HEK293 (cell line): ENCODE data around the gene ATF2.

ENCODE experiments used
- AEBP2 ChIP-seq: fragments of 450-650 bp; formaldehyde crosslinking; IDR thresholded peaks from 2 replicates; pipeline ENCODE4 v1.5.1; 2016; ENCODE audit warnings: missing biosample characterization, missing genetic modification characterization, borderline replicate concordance
- BCL11A ChIP-seq: fragments of 450-650 bp; formaldehyde crosslinking; IDR thresholded peaks from 2 replicates; pipeline ENCODE4 v1.5.1; 2016; ENCODE audit warnings: low read depth, missing biosample characterization, missing genetic modification characterization
- EGR2 ChIP-seq: fragments of 450-650 bp; formaldehyde crosslinking; IDR thresholded peaks from 2 replicates; pipeline ENCODE4 v1.5.1; 2016; ENCODE audit warnings: low read depth, missing biosample characterization, missing genetic modification characterization
- GFI1B ChIP-seq: fragments of 450-650 bp; formaldehyde crosslinking; IDR thresholded peaks from 2 replicates; pipeline ENCODE4 v1.5.1; 2016; ENCODE audit warnings: missing biosample characterization, missing genetic modification characterization
- HOXC10 ChIP-seq: sonication (generic); formaldehyde crosslinking; IDR thresholded peaks from 2 replicates; pipeline ENCODE4 v1.8.1; 2023; ENCODE audit warnings: mild to moderate bottlenecking, missing genetic modification reagents
- KLF9 ChIP-seq: fragments of 450-650 bp; formaldehyde crosslinking; IDR thresholded peaks from 2 replicates; pipeline ENCODE4 v1.5.1; 2016; ENCODE audit warnings: missing biosample characterization, missing genetic modification characterization, low read depth
- SP2 ChIP-seq: fragments of 450-650 bp; formaldehyde crosslinking; IDR thresholded peaks from 2 replicates; pipeline ENCODE4 v1.5.1; 2016; ENCODE audit warnings: missing biosample characterization, missing genetic modification characterization
- ZBTB10 ChIP-seq: fragments of 450-650 bp; formaldehyde crosslinking; IDR thresholded peaks from 2 replicates; pipeline ENCODE4 v1.5.1; 2016; ENCODE audit warnings: missing biosample characterization, missing genetic modification characterization
- ZBTB17 ChIP-seq: fragments of 450-650 bp; formaldehyde crosslinking; IDR thresholded peaks from 2 replicates; pipeline ENCODE4 v1.5.1; 2016; ENCODE audit warnings: missing biosample characterization, missing genetic modification characterization
- ZBTB21 ChIP-seq: fragments of 450-650 bp; formaldehyde crosslinking; IDR thresholded peaks from 2 replicates; pipeline ENCODE4 v1.5.1; 2017; ENCODE audit warnings: missing biosample characterization, missing genetic modification characterization
- ZFP3 ChIP-seq: fragments of 450-650 bp; formaldehyde crosslinking; IDR thresholded peaks from 2 replicates; pipeline ENCODE4 v1.5.1; 2016; ENCODE audit warnings: low read depth, missing biosample characterization, missing genetic modification characterization
- ZFP41 ChIP-seq: fragments of 450-650 bp; formaldehyde crosslinking; IDR thresholded peaks from 2 replicates; pipeline ENCODE4 v1.5.1; 2016; ENCODE audit warnings: missing biosample characterization, missing genetic modification characterization, borderline replicate concordance
- ZNF169 ChIP-seq: fragments of 450-650 bp; formaldehyde crosslinking; IDR thresholded peaks from 2 replicates; pipeline ENCODE4 v1.5.1; 2016; ENCODE audit warnings: missing biosample characterization, missing genetic modification characterization
- ZNF2 ChIP-seq: fragments of 450-650 bp; formaldehyde crosslinking; IDR thresholded peaks from 2 replicates; pipeline ENCODE4 v1.5.1; 2016; ENCODE audit warnings: missing biosample characterization, missing genetic modification characterization
- ZNF248 ChIP-seq: fragments of 450-650 bp; formaldehyde crosslinking; IDR thresholded peaks from 2 replicates; pipeline ENCODE4 v1.5.1; 2017; ENCODE audit warnings: missing biosample characterization, missing genetic modification characterization
- ZNF274 ChIP-seq, 2 experiments: fragments of 200-500 bp in 1 of 2; fragments of 450-650 bp in 1 of 2; sonication (Bioruptor generic) in 1 of 2; formaldehyde crosslinking in 1 of 2; IDR thresholded peaks; 2 replicates each; pipeline versions ENCODE4 v1.5.1 to v1.6.1; 2014 to 2016; ENCODE audit warnings: borderline replicate concordance in 1 of 2, inconsistent platforms in 1 of 2, low read length in 1 of 2, missing biosample characterization in 1 of 2, missing genetic modification characterization in 1 of 2
- ZNF433 ChIP-seq: fragments of 450-650 bp; formaldehyde crosslinking; IDR thresholded peaks from 2 replicates; pipeline ENCODE4 v1.5.1; 2016; ENCODE audit warnings: missing biosample characterization, missing genetic modification characterization, low read depth
- ZNF571 ChIP-seq: fragments of 450-650 bp; formaldehyde crosslinking; IDR thresholded peaks from 2 replicates; pipeline ENCODE4 v1.5.0; 2017; ENCODE audit warnings: missing biosample characterization, missing genetic modification characterization
- ZNF596 ChIP-seq: fragments of 450-650 bp; IDR thresholded peaks from 2 replicates; pipeline ENCODE4 v1.5.0; 2018; ENCODE audit warnings: missing biosample characterization, mild to moderate bottlenecking, missing genetic modification characterization, moderate library complexity
- ZNF692 ChIP-seq: fragments of 450-650 bp; formaldehyde crosslinking; IDR thresholded peaks from 2 replicates; pipeline ENCODE4 v1.5.1; 2016; ENCODE audit warnings: missing biosample characterization, missing genetic modification characterization
- ZNF830 ChIP-seq: fragments of 450-650 bp; IDR thresholded peaks from 2 replicates; pipeline ENCODE4 v1.5.0; 2018; ENCODE audit warnings: missing biosample characterization, missing genetic modification characterization, low read depth, mild to moderate bottlenecking, moderate library complexity
- ZNF837 ChIP-seq: fragments of 450-650 bp; formaldehyde crosslinking; IDR thresholded peaks from 2 replicates; pipeline ENCODE4 v1.5.1; 2016; ENCODE audit warnings: missing biosample characterization, missing genetic modification characterization
- ZSCAN18 ChIP-seq: fragments of 450-650 bp; formaldehyde crosslinking; IDR thresholded peaks from 2 replicates; pipeline ENCODE4 v1.5.1; 2016; ENCODE audit warnings: missing biosample characterization, missing genetic modification characterization
- ZSCAN30 ChIP-seq: fragments of 450-650 bp; IDR thresholded peaks from 2 replicates; pipeline ENCODE4 v1.5.1; 2018; ENCODE audit warnings: missing biosample characterization, mild to moderate bottlenecking, missing genetic modification characterization, moderate library complexity
- TF ChIP-seq, protein P1 (sequence below): fragments of 450-650 bp; formaldehyde crosslinking; IDR thresholded peaks from 2 replicates; pipeline ENCODE4 v1.5.1; 2016; ENCODE audit warnings: missing biosample characterization, missing genetic modification characterization
- TF ChIP-seq, protein P2 (sequence below): fragments of 450-650 bp; formaldehyde crosslinking; IDR thresholded peaks from 2 replicates; pipeline ENCODE4 v1.5.1; 2016; ENCODE audit warnings: missing biosample characterization, missing genetic modification characterization
- TF ChIP-seq, protein P3 (sequence below): fragments of 450-650 bp; formaldehyde crosslinking; IDR thresholded peaks from 2 replicates; pipeline ENCODE4 v1.5.0; 2017; ENCODE audit warnings: missing biosample characterization, missing genetic modification characterization, borderline replicate concordance

The ATF2 gene

GRCh38 chr2:175181104-175181876 lies 13.3 kb upstream of the ATF2 start, which contains the start of gene ATP5MC3 (continued):
- TF ChIP-seq HOXC10 (CRISPR knock-in tag) = no peak
- no peak for TF ChIP-seq ZBTB17
- TF ChIP-seq GFI1B (tag by site-specific recombination) = no peak
- TF ChIP-seq ZSCAN18 (tag by site-specific recombination) = no peak
- TF ChIP-seq ZNF248 (tag by site-specific recombination) = no peak
- no peak for TF ChIP-seq ZNF274 (IDR thresholded peaks at IDR 0.05; ENCODE audit: low read length)
- TF ChIP-seq ZNF274 (tag by site-specific recombination; IDR thresholded peaks at IDR 0.05; ENCODE audit: borderline replicate concordance) = no peak
- TF ChIP-seq SP2 (tag by site-specific recombination) = peak; percentile 72
- TF ChIP-seq, protein P1, sequence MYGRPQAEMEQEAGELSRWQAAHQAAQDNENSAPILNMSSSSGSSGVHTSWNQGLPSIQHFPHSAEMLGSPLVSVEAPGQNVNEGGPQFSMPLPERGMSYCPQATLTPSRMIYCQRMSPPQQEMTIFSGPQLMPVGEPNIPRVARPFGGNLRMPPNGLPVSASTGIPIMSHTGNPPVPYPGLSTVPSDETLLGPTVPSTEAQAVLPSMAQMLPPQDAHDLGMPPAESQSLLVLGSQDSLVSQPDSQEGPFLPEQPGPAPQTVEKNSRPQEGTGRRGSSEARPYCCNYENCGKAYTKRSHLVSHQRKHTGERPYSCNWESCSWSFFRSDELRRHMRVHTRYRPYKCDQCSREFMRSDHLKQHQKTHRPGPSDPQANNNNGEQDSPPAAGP (tag by site-specific recombination) = peak; percentile 80; the same call in 1 of the 2 replicates
- no peak for TF ChIP-seq BCL11A (tag by site-specific recombination)
- TF ChIP-seq ZNF596 (tag by site-specific recombination) = no peak
- peak; percentile 34; the same call in 1 of the 2 replicates for TF ChIP-seq ZBTB10 (tag by site-specific recombination)
- TF ChIP-seq AEBP2 = no peak
- no peak for TF ChIP-seq ZNF837 (tag by site-specific recombination)
- peak; percentile 57 for TF ChIP-seq ZNF692
- TF ChIP-seq ZNF830 = no peak
- 0 out of 2 replicates have a peak, but pooled peaks have one; percentile 27 for TF ChIP-seq KLF9 (tag by site-specific recombination)
- TF ChIP-seq ZNF571 (tag by site-specific recombination) = no peak
- TF ChIP-seq ZSCAN30 (tag by site-specific recombination) = no peak
- TF ChIP-seq ZFP41 (tag by site-specific recombination) = no peak
- peak; percentile 68; the same call in 1 of the 2 replicates for TF ChIP-seq ZNF2 (tag by site-specific recombination)
- no peak for TF ChIP-seq ZBTB21
- TF ChIP-seq, protein P2, sequence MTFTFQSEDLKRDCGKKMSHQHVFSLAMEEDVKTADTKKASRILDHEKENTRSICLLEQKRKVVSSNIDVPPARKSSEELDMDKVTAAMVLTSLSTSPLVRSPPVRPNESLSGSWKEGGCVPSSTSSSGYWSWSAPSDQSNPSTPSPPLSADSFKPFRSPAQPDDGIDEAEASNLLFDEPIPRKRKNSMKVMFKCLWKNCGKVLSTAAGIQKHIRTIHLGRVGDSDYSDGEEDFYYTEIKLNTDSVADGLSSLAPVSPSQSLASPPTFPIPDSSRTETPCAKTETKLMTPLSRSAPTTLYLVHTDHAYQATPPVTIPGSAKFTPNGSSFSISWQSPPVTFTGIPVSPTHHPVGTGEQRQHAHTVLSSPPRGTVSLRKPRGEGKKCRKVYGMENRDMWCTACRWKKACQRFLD (tag by site-specific recombination) = no peak
- no peak for TF ChIP-seq EGR2 (tag by site-specific recombination)
- TF ChIP-seq, protein P3, sequence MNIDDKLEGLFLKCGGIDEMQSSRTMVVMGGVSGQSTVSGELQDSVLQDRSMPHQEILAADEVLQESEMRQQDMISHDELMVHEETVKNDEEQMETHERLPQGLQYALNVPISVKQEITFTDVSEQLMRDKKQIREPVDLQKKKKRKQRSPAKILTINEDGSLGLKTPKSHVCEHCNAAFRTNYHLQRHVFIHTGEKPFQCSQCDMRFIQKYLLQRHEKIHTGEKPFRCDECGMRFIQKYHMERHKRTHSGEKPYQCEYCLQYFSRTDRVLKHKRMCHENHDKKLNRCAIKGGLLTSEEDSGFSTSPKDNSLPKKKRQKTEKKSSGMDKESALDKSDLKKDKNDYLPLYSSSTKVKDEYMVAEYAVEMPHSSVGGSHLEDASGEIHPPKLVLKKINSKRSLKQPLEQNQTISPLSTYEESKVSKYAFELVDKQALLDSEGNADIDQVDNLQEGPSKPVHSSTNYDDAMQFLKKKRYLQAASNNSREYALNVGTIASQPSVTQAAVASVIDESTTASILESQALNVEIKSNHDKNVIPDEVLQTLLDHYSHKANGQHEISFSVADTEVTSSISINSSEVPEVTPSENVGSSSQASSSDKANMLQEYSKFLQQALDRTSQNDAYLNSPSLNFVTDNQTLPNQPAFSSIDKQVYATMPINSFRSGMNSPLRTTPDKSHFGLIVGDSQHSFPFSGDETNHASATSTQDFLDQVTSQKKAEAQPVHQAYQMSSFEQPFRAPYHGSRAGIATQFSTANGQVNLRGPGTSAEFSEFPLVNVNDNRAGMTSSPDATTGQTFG (tag by site-specific recombination) = no peak
- TF ChIP-seq ZNF169 (tag by site-specific recombination) = no peak
- peak; percentile 79 for TF ChIP-seq ZFP3 (tag by site-specific recombination)
- TF ChIP-seq ZNF433 (tag by site-specific recombination) = no peak
